Ovary (tissue), 9 donors: ENCODE data around the gene NTNG2. TPM values are rescaled to one million over a fixed set of nuclear protein-coding genes. Genes with fewer than 3 reads are reported as not detected.

ENCODE experiments used
- DNase-seq, 5 donors: peaks; one replicate each; pipeline ENCODE4 v3.0.0-alpha.2; 2019 to 2020
- H3K27ac ChIP-seq, 2 donors: fragments of 200-600 bp; one replicate each; pipeline versions ENCODE4 v1.5.1 to v1.8.0; 2019 to 2022
- H3K27me3 ChIP-seq: fragments of 200-600 bp; one replicate; pipeline ENCODE4 v1.8.0; 2022
- H3K36me3 ChIP-seq: fragments of 200-600 bp; sonication (generic); one replicate; pipeline ENCODE4 v1.5.1; 2019
- H3K4me1 ChIP-seq: one replicate; pipeline ENCODE4 v1.8.1; 2013; ENCODE audit warnings: mild to moderate bottlenecking, moderate library complexity; ENCODE audit not compliant: insufficient read depth
- H3K4me3 ChIP-seq: fragments of 200-600 bp; sonication (generic); one replicate; pipeline ENCODE4 v1.5.1; 2017
- H3K9me3 ChIP-seq, 2 donors: fragments of 200-600 bp in 1 of 2; sonication (generic) in 1 of 2; one replicate each; pipeline versions ENCODE4 v1.5.1 to v1.8.1; 2013 to 2019; ENCODE audit warnings: mild to moderate bottlenecking in 1 of 2, moderate library complexity in 1 of 2
- CTCF ChIP-seq, 3 donors: fragments of 450-650 bp in 2 of 3; fragments of 200-600 bp in 1 of 3; IDR thresholded peaks; one replicate each; pipeline versions ENCODE4 v1.5.1 to v1.8.0; 2016 to 2022; ENCODE audit warnings: antibody characterized with exemption in 3 of 3, mild to moderate bottlenecking in 1 of 3
- EP300 ChIP-seq: sonication (generic); formaldehyde crosslinking; IDR thresholded peaks from one replicate; pipeline ENCODE4 v1.6.1; 2017; ENCODE audit warnings: antibody characterized with exemption
- POLR2A ChIP-seq: fragments of 450-650 bp; IDR thresholded peaks from one replicate; pipeline ENCODE4 v1.6.1; 2017; ENCODE audit warnings: antibody characterized with exemption, mild to moderate bottlenecking, moderate library complexity
- WGBS, 3 donors: extraction: QIAGEN DNeasy Blood & Tissue Kit in 1 of 3; methylation state at CpG; one replicate each; pipeline versions ENCODE4 v1.1.5 to v1.1.7; 2013 to 2017; 5-methylcytosine and 5-hydroxymethylcytosine counted together
- intact Hi-C, 4 donors: fragments of 100-400 bp; cut with DNase I; formaldehyde crosslinking; loops; one replicate each; pipeline versions ENCODE4 v1.11.0 to v1.15.1; 2022 to 2023
- polyA plus RNA-seq, 2 donors: library from polyadenylated mRNA; stranded (reverse); fragments of 200-250 nt in 1 of 2; fragments of 350-450 nt in 1 of 2; fragmentation: Illumina TruSeq in 1 of 2; extraction: RNeasy Lipid Tissue Mini Kit (QIAGEN cat#74804) in 1 of 2; gene quantifications; one replicate each; pipeline ENCODE4 v1.2.3, GENCODE V29; 2013 to 2014
- total RNA-seq, 7 donors: library from RNA; depleted of rRNA in 2 of 7; stranded (reverse); fragments of >200 nt in 2 of 7; fragmentation: NEBNext Ultra II Directional in 3 of 7; extraction: Animal tissue kit (Norgen Biotek cat#: 25700) in 3 of 7; gene quantifications; one replicate each; pipeline versions ENCODE4 v1.1.0 to v1.2.4, GENCODE V29; 2016 to 2023
- donor health status: DM: no; HTN: no; CAD: no; lungs with moderate emphysema.
- donor health status: DM: no; HTN: no; CAD: no.
- donor health status: Bipolar disorder and iron deficiency.
- donor health status: DM: yes; HTN: yes; CAD: no.
- donor health status: DM: no; HTN: no; CAD: no.
- donor health status: DM: yes; HTN: yes; CAD: no.

Gene NTNG2
- total and polyA plus RNA-seq, 9 donors: 0.12 to 2.6 (median 0.81) TPM

DNA sequence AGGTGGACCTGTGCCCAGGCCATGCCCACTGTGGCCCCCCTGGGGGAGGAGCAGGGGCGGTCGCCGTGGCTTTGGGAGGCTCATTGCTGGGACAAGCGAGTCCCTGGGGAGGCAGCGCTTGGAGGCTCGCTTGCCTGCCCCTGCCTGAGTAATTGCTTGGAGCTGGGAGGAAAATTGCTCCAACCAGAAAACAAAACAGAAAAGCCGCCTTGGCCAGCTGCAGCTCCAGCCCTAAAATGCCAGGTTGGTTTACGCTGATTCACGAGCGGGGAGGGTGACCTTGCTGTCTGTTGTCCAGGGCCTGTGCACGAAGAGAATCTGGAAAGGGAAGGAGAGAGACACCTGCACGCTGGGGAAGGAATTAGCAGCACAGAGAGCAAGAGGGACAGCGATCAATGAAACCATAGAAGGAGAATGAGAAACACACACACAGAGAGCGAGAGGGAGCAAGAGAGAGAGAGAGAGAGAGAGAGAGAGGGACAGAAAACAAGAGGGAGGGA, 25.3 kb downstream of the NTNG2 start:
- no peak for DNase-seq
- 12 to 25% (median 13%) methylated on average over 14 of the region's 14 CpGs for WGBS, 3 donors

DNA sequence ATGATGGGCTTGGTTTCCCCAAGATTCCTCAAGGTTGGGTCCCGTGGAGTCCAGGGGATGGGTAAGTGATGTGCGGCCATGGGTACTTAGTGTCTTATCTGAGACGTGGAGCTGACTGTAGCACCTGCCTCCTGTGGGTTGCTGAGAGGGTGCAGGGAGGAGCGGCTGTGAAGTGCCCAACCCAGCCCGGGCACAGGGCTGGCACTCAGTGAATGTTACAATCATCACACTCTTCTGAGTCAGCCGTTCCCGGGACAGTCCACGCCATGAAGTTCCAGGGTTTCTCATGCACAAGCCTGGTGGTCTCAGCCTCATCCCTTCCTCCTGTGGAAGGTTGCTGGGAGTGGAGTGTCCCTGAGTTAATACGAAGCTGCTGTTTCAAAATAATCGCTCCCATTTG, 29.1 kb downstream of the NTNG2 start:
- Histone ChIP-seq H3K4me3 (no peak overlapping the region), H3K36me3 (no peaks in the 10 kb centered on the region), H3K4me1 (no peaks in the 10 kb centered on the region), H3K27me3 (no peaks in the 10 kb centered on the region), H3K9me3 (no peaks in the 10 kb centered on the region), H3K27ac (no peak overlapping the region)
- DNase-seq: no peak
- intact Hi-C loops: no loop called here
- TF ChIP-seq CTCF (IDR thresholded peaks at IDR 0.05) (no peak), POLR2A (no peak), EP300 (no peak)
- 71 to 80% (median 77%) methylated on average over 10 of the region's 10 CpGs for WGBS, 3 donors

More for the DNA sequence above, 25.3 kb downstream of the NTNG2 start:
- TF ChIP-seq POLR2A (no peak), CTCF (IDR thresholded peaks at IDR 0.05) (no peak), EP300 (no peak)
- Histone ChIP-seq H3K27me3 (no peaks in the 10 kb centered on the region), H3K36me3 (no peaks in the 10 kb centered on the region), H3K4me3 (no peak overlapping the region), H3K27ac (no peak overlapping the region), H3K9me3 (no peaks in the 10 kb centered on the region), H3K4me1 (no peaks in the 10 kb centered on the region)
- intact Hi-C loops: no loop called here

DNA sequence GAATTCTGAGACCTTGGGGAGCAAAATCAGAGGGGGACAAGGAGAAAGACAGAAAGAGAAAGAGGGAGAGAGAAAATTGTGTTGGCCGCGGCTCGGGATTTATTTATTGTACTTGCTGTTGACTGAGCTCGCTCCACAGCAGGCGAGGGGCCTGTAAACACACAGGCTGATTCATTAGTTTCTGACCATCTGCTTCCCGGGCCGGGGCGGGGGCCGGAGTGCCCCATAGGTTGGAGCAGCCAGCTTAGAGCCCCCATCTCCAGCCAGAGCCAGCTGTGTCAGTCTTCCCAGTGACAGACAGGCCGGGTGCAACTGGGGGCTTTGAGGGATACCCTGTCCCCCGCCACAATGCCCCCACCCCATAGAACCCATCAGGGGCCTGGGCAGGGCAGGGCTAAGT, 30.9 kb downstream of the NTNG2 start:
- Histone ChIP-seq H3K4me1 (no peaks in the 10 kb centered on the region), H3K27me3 (no peaks in the 10 kb centered on the region), H3K4me3 (no peak overlapping the region), H3K36me3 (no peaks in the 10 kb centered on the region), H3K9me3 (no peaks in the 10 kb centered on the region), H3K27ac (no peak overlapping the region)
- intact Hi-C loops: no loop called here
- DNase-seq: no peak
- WGBS, 3 donors: 46 to 53% (median 46%) methylated on average over 11 of the region's 11 CpGs
- TF ChIP-seq EP300: no peak
- no peak for TF ChIP-seq POLR2A
- no peak for TF ChIP-seq CTCF (IDR thresholded peaks at IDR 0.05)

DNA sequence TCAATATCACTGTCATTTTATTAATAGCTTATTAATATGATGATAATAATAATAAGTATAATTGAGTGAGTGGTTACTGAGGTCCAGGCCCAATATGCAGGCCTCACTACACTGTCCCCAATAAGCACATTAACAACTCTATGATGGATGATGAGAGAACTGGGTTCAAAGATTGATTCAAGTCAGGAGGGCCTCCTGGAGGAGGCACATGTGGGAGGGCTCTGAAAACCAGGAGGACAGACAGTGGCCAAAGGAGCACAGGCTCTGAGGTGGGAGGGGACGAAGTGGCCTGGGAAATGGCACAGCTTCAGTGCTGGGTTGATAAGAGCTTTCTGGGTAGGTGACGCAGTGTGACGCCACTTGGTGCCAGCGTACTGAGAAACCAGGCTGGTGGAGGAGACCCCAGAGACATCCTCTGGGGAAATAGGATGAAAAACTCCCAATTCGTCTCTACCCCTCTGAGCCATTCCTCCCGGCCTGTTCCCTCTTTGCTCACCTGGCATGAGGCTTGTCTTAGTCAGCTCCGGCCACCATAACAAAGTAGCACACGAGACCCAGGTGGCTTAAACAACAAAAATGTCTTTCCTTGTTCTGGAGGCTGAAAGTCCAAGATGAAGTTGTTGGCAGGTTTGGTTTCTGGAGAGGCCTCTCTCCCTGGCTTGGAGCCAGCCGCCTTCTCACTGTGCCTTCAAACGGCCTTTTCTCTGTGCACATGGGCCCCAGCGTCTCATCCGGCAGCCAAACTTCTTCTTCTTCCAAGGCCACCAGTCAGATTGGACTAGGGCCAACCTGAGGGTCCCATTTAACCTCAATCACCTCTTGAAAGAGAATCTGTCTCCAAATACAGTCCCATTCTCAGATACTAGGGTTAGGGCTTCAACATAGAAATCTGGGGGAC, 31.6 kb downstream of the NTNG2 start:
- no peak overlapping the region for H3K27ac ChIP-seq
- no peaks in the 10 kb centered on the region for H3K4me1 ChIP-seq
- DNase-seq: no peak
- no peaks in the 10 kb centered on the region for H3K36me3 ChIP-seq
- no peak overlapping the region for H3K4me3 ChIP-seq
- 83 to 86% (median 85%) methylated on average over 12 of the region's 12 CpGs for WGBS, 3 donors
- TF ChIP-seq POLR2A (no peak), CTCF (IDR thresholded peaks at IDR 0.05) (no peak), EP300 (no peak)
- intact Hi-C loops: no loop called here
- no peaks in the 10 kb centered on the region for H3K9me3 ChIP-seq
- no peaks in the 10 kb centered on the region for H3K27me3 ChIP-seq
